GM23338 (cell line): ENCODE data around the gene GAP43. TPM values are rescaled to one million over a fixed set of nuclear protein-coding genes. Genes with fewer than 3 reads are reported as not detected.

Experiments
- ATAC-seq: fragments of 200-7000 bp; cut with Tn5 transposase; 3 replicates; pipeline ENCODE4 v1.9.1; 2020
- DNase-seq: peaks from one replicate; pipeline ENCODE4 v3.0.0-alpha.2; 2015; ENCODE audit warnings: low spot score
- H2AFZ ChIP-seq: fragments of 200-600 bp; sonication (generic); 2 replicates; pipeline ENCODE4 v1.8.0; 2016; ENCODE audit warnings: antibody characterized with exemption, mild to moderate bottlenecking, moderate library complexity
- H3F3A ChIP-seq: fragments of 200-600 bp; sonication (generic); replicated peaks from 2 replicates; pipeline ENCODE4 v1.8.0; 2017; ENCODE audit warnings: antibody characterized with exemption, mixed run types, low read depth
- H3K27ac ChIP-seq: fragments of 200-600 bp; sonication (generic); 2 replicates; pipeline ENCODE4 v1.6.1; 2016; ENCODE audit warnings: low read depth
- H3K27me3 ChIP-seq: fragments of 200-600 bp; sonication (generic); 2 replicates; pipeline ENCODE4 v1.8.0; 2016; ENCODE audit warnings: mild to moderate bottlenecking, mixed run types, moderate library complexity; ENCODE audit not compliant: insufficient read depth
- H3K36me3 ChIP-seq: fragments of 200-600 bp; sonication (generic); 2 replicates; pipeline ENCODE4 v1.8.0; 2016; ENCODE audit warnings: mild to moderate bottlenecking; ENCODE audit not compliant: insufficient read depth
- H3K4me1 ChIP-seq: fragments of 200-600 bp; sonication (generic); 2 replicates; pipeline ENCODE4 v1.8.0; 2016; ENCODE audit warnings: mild to moderate bottlenecking, moderate library complexity; ENCODE audit not compliant: insufficient read depth
- H3K4me2 ChIP-seq: fragments of 200-600 bp; sonication (generic); 2 replicates; pipeline ENCODE4 v1.7.1; 2017; ENCODE audit warnings: mixed run types
- H3K4me3 ChIP-seq: fragments of 200-600 bp; sonication (generic); 2 replicates; pipeline ENCODE4 v1.6.1; 2016; ENCODE audit warnings: mixed run types
- H3K79me2 ChIP-seq: fragments of 200-600 bp; sonication (generic); replicated peaks from 2 replicates; pipeline ENCODE4 v1.8.0; 2017; ENCODE audit warnings: mild to moderate bottlenecking; ENCODE audit not compliant: insufficient read depth
- H3K9me2 ChIP-seq: fragments of 200-600 bp; sonication (generic); 2 replicates; pipeline ENCODE4 v1.8.0; 2017; ENCODE audit not compliant: insufficient read depth
- H4K20me1 ChIP-seq: fragments of 200-600 bp; sonication (generic); replicated peaks from 2 replicates; pipeline ENCODE4 v1.8.0; 2017; ENCODE audit warnings: mild to moderate bottlenecking; ENCODE audit not compliant: insufficient read depth
- H3K27ac Mint-ChIP-seq: 2 replicates; pipeline ENCODE4 v1.8.0; 2020; ENCODE audit warnings: inconsistent platforms, mild to moderate bottlenecking, moderate library complexity, mixed read lengths
- H3K27me3 Mint-ChIP-seq: 3 replicates; pipeline ENCODE4 v1.8.0; 2022; ENCODE audit warnings: low read depth, mild to moderate bottlenecking, moderate library complexity, mixed read lengths, inconsistent platforms; ENCODE audit not compliant: insufficient read depth, poor library complexity
- H3K36me3 Mint-ChIP-seq: 3 replicates; pipeline ENCODE4 v1.8.0; 2021; ENCODE audit warnings: low read depth, mild to moderate bottlenecking, inconsistent platforms, moderate library complexity, mixed read lengths
- H3K4me1 Mint-ChIP-seq: 3 replicates; pipeline ENCODE4 v1.8.0; 2020; ENCODE audit warnings: mild to moderate bottlenecking, inconsistent platforms, mixed read lengths
- H3K4me3 Mint-ChIP-seq: 3 replicates; pipeline ENCODE4 v1.8.0; 2021; ENCODE audit warnings: moderate library complexity, mild to moderate bottlenecking, inconsistent platforms, mixed read lengths
- H3K9me3 Mint-ChIP-seq: 3 replicates; pipeline ENCODE4 v1.8.0; 2020; ENCODE audit warnings: moderate library complexity, mild to moderate bottlenecking, inconsistent platforms, mixed read lengths
- CREB1 ChIP-seq: fragments of 250-450 bp; sonication (Bioruptor Pico); IDR thresholded peaks from 2 replicates; pipeline ENCODE4 v1.5.0; 2020; ENCODE audit warnings: low read depth, mild to moderate bottlenecking, moderate library complexity
- CTCF ChIP-seq, 2 experiments: fragments of 200-600 bp in 1 of 2; sonication (generic) in 1 of 2; conservative IDR thresholded peaks; 2 replicates each; pipeline versions ENCODE4 v1.5.1 to v1.6.1; 2016 to 2017; ENCODE audit warnings: antibody characterized with exemption in 2 of 2, low read depth in 2 of 2, mild to moderate bottlenecking in 2 of 2, moderate library complexity in 1 of 2
- ETS1 ChIP-seq: IDR thresholded peaks from 2 replicates; pipeline ENCODE4 v1.6.1; 2016; ENCODE audit warnings: antibody characterized with exemption
- EZH2 ChIP-seq: fragments of 200-600 bp; sonication (generic); IDR thresholded peaks from one replicate; pipeline ENCODE4 v1.8.0; 2017; ENCODE audit warnings: antibody characterized with exemption, mild to moderate bottlenecking, low read depth; ENCODE audit not compliant: unreplicated experiment
- EZH2phosphoT487 ChIP-seq: fragments of 200-600 bp; sonication (generic); IDR thresholded peaks from one replicate; pipeline ENCODE4 v1.8.1; 2018; ENCODE audit warnings: antibody characterized with exemption; ENCODE audit not compliant: unreplicated experiment
- JUNB ChIP-seq: IDR thresholded peaks from one replicate; pipeline ENCODE4 v1.6.1; 2016; ENCODE audit warnings: antibody characterized with exemption; ENCODE audit not compliant: unreplicated experiment
- NANOG ChIP-seq: IDR thresholded peaks from 2 replicates; pipeline ENCODE4 v1.6.1; 2016; ENCODE audit warnings: antibody characterized with exemption, borderline replicate concordance
- POLR2AphosphoS5 ChIP-seq: IDR thresholded peaks from 2 replicates; pipeline ENCODE4 v1.6.1; 2016; ENCODE audit warnings: antibody characterized with exemption, low read depth
- REST ChIP-seq: IDR thresholded peaks from one replicate; pipeline ENCODE4 v1.6.1; 2018; ENCODE audit warnings: antibody characterized with exemption; ENCODE audit not compliant: unreplicated experiment
- STAT1 ChIP-seq: IDR thresholded peaks from one replicate; pipeline ENCODE4 v1.6.1; 2016; ENCODE audit warnings: antibody characterized with exemption; ENCODE audit not compliant: unreplicated experiment
- ZNF114 ChIP-seq: fragments of 250-450 bp; sonication (Bioruptor Pico); IDR thresholded peaks from 2 replicates; pipeline ENCODE4 v1.5.0; 2020; ENCODE audit warnings: mild to moderate bottlenecking, moderate library complexity
- ZNF331 ChIP-seq: fragments of 250-450 bp; sonication (Bioruptor Pico); IDR thresholded peaks from 2 replicates; pipeline ENCODE4 v1.5.0; 2020; ENCODE audit warnings: low read depth, mild to moderate bottlenecking, moderate library complexity
- ZNF462 ChIP-seq: fragments of 250-450 bp; sonication (Bioruptor Pico); IDR thresholded peaks from 2 replicates; pipeline ENCODE4 v1.5.0; 2020; ENCODE audit warnings: mild to moderate bottlenecking, moderate library complexity
- polyA plus RNA-seq: library from polyadenylated mRNA; unstranded; fragments of >200 nt; fragmentation: Nextera tagmentation; extraction: Ambion mirVana; gene quantifications from 2 replicates; pipeline ENCODE4 v1.2.1, GENCODE V29; 2016
- total RNA-seq: library from RNA; depleted of rRNA; stranded (reverse); fragments of >200 nt; shearing (Covaris generic); gene quantifications from 2 replicates; pipeline ENCODE4 v1.2.3, GENCODE V29; 2014

The GAP43 gene
- total and polyA plus RNA-seq, 2 experiments from 2014 or later: 16.1 to 48.1 TPM

GRCh38 chr3:115648559-115648958 is 25.2 kb downstream of the GAP43 start:
- Histone ChIP-seq H3K79me2 (no peaks in the 10 kb centered on the region), H3K27ac (no peak overlapping the region), H3K36me3 (no peaks in the 10 kb centered on the region), H3K27me3 (no peaks in the 10 kb centered on the region), H4K20me1 (no peaks in the 10 kb centered on the region), H3K4me3 (no peak overlapping the region), H3F3A (no peaks in the 10 kb centered on the region), H2AFZ (no peak overlapping the region), H3K9me2 (no peaks in the 10 kb centered on the region), H3K4me2 (no peak overlapping the region), H3K4me1 (no peaks in the 10 kb centered on the region)
- Mint-ChIP-seq H3K4me3 (no peak overlapping the region), H3K9me3 (no peaks in the 10 kb centered on the region; the same call in 2 of the 3 replicates), H3K27ac (no peak overlapping the region), H3K36me3 (no peaks in the 10 kb centered on the region), H3K27me3 (peaks cover 10% of the 10 kb centered on the region), H3K4me1 (peaks cover 4% of the 10 kb centered on the region; the same call in 1 of the 3 replicates)
- no peak for ATAC-seq
- no peak for DNase-seq
- no peak for TF ChIP-seq ZNF331 (CRISPR knock-in tag)
- no peak for TF ChIP-seq ETS1
- no peak for TF ChIP-seq ZNF462
- TF ChIP-seq CREB1 (CRISPR knock-in tag): no peak
- no peak for TF ChIP-seq EZH2phosphoT487
- no peak for TF ChIP-seq STAT1
- TF ChIP-seq CTCF (conservative IDR thresholded peaks at IDR 0.05; ENCODE audit: low read depth in 2 of 2): no peak
- TF ChIP-seq POLR2AphosphoS5: no peak
- TF ChIP-seq NANOG: no peak
- TF ChIP-seq EZH2: no peak
- TF ChIP-seq REST: no peak
- TF ChIP-seq JUNB: no peak
- no peak for TF ChIP-seq ZNF114 (CRISPR knock-in tag)
